Esophagus muscularis mucosa (tissue), 4 donors: ENCODE measurements around the gene KIAA0825.
"Not testable (repeated sequence)": the region's sequence is repeated elsewhere in the genome, so short reads cannot be mapped to it uniquely, and the experiment has no call there.

Experiments
- EP300 ChIP-seq: sonication (generic); formaldehyde crosslinking; IDR thresholded peaks from one replicate; pipeline ENCODE4 v1.6.1; 2017; ENCODE audit warnings: antibody characterized with exemption
- POLR2A ChIP-seq: fragments of 450-650 bp; IDR thresholded peaks from one replicate; pipeline ENCODE4 v1.6.1; 2017; ENCODE audit warnings: antibody characterized with exemption, moderate library complexity, mild to moderate bottlenecking, low read depth
- POLR2AphosphoS5 ChIP-seq, 2 donors: sonication (generic); formaldehyde crosslinking; IDR thresholded peaks; one replicate each; pipeline ENCODE4 v1.6.1; 2017; ENCODE audit warnings: antibody characterized with exemption in 2 of 2
- TF ChIP-seq, protein P1 (sequence below), 3 experiments: fragments of 200-600 bp in 2 of 3; fragments of 450-650 bp in 1 of 3; sonication (generic) in 2 of 3; IDR thresholded peaks; one replicate each; pipeline ENCODE4 v1.5.1; 2017 to 2019; ENCODE audit warnings: antibody characterized with exemption in 3 of 3, mild to moderate bottlenecking in 2 of 3, moderate library complexity in 1 of 3

DNA sequence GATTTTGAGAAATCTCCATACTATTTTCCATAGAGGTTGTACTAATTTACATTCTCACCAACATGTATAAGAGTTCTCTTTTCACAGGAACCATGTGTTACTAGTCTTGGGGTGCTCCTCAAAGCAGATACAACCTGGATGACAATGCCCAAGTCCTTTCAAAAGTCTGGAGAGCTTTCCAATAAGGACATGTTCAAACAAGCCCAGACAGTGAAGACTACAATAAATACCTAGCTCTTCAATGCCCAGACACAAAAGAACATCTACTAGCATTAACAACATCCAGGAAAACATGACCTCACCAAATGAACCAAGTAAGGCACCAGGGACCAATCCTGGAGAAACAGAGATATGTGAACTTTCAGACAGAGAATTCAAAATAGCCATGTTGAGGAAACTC, 474.8 kb downstream of the KIAA0825 start:
- TF ChIP-seq POLR2AphosphoS5 (IDR thresholded peaks at IDR 0.05); POLR2A; EP300: not testable (repeated sequence)
- TF ChIP-seq, protein P1, sequence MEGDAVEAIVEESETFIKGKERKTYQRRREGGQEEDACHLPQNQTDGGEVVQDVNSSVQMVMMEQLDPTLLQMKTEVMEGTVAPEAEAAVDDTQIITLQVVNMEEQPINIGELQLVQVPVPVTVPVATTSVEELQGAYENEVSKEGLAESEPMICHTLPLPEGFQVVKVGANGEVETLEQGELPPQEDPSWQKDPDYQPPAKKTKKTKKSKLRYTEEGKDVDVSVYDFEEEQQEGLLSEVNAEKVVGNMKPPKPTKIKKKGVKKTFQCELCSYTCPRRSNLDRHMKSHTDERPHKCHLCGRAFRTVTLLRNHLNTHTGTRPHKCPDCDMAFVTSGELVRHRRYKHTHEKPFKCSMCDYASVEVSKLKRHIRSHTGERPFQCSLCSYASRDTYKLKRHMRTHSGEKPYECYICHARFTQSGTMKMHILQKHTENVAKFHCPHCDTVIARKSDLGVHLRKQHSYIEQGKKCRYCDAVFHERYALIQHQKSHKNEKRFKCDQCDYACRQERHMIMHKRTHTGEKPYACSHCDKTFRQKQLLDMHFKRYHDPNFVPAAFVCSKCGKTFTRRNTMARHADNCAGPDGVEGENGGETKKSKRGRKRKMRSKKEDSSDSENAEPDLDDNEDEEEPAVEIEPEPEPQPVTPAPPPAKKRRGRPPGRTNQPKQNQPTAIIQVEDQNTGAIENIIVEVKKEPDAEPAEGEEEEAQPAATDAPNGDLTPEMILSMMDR (IDR thresholded peaks at IDR 0.05), result not testable (repeated sequence)
